DMS79 (cell line): ENCODE measurements around the gene SERAC1.
A peak's percentile ranks its signal among the peaks of the same experiment; 100 is the strongest.
"Not testable (repeated sequence)": the region's sequence is repeated elsewhere in the genome, so short reads cannot be mapped to it uniquely, and the experiment has no call there.

Experiments
- DNase-seq: peaks from one replicate; lab custom pipeline; 2025; lab: John Stamatoyannopoulos, UW

Gene SERAC1

GRCh38 chr6:158174514-158174913 lies 6.5 kb upstream of the SERAC1 start:
- no peak for DNase-seq

- DNase-seq, result no peak
Measured at GRCh38 chr6:158174024-158174423, 6.0 kb upstream of the SERAC1 start.

GRCh38 chr6:158172001-158172400 lies 3.9 kb upstream of the SERAC1 start:
- DNase-seq, result no peak

- no peak for DNase-seq
Measured at GRCh38 chr6:158170656-158171081, 2.6 kb upstream of the SERAC1 start.

- DNase-seq, result not testable (repeated sequence)
Measured at GRCh38 chr6:158169634-158170033, 1.6 kb upstream of the SERAC1 start.

GRCh38 chr6:158165919-158166416 lies 2.1 kb downstream of the SERAC1 start:
- no peak for DNase-seq

- no peak for DNase-seq
Measured at GRCh38 chr6:158164579-158165170, 3.4 kb downstream of the SERAC1 start.

GRCh38 chr6:158161566-158162254 lies 6.4 kb downstream of the SERAC1 start:
- DNase-seq, result no peak

GRCh38 chr6:158160932-158161539 lies 7.0 kb downstream of the SERAC1 start:
- no peak for DNase-seq

GRCh38 chr6:158158748-158159147 lies 9.3 kb downstream of the SERAC1 start:
- no peak for DNase-seq

- no peak for DNase-seq
Measured at GRCh38 chr6:158158123-158158522, 9.9 kb downstream of the SERAC1 start.

GRCh38 chr6:158157064-158157764 lies 10.8 kb downstream of the SERAC1 start:
- no peak for DNase-seq

GRCh38 chr6:158154816-158155215 lies 13.2 kb downstream of the SERAC1 start:
- DNase-seq, result peak; percentile 70

GRCh38 chr6:158153576-158153975 lies 14.5 kb downstream of the SERAC1 start:
- DNase-seq, result no peak

GRCh38 chr6:158152659-158153058 lies 15.4 kb downstream of the SERAC1 start:
- no peak for DNase-seq

GRCh38 chr6:158152025-158152424 lies 16.0 kb downstream of the SERAC1 start:
- DNase-seq, result not testable (repeated sequence)

- no peak for DNase-seq
Measured at GRCh38 chr6:158150701-158151100, 17.4 kb downstream of the SERAC1 start.

- DNase-seq, result no peak
Measured at GRCh38 chr6:158149641-158150040, 18.4 kb downstream of the SERAC1 start.

- DNase-seq, result no peak
Measured at GRCh38 chr6:158143700-158144099, 24.4 kb downstream of the SERAC1 start.

GRCh38 chr6:158142789-158143188 lies 25.3 kb downstream of the SERAC1 start:
- no peak for DNase-seq

GRCh38 chr6:158131926-158132325 lies 36.1 kb downstream of the SERAC1 start:
- no peak for DNase-seq

GRCh38 chr6:158125271-158125670 lies 42.8 kb downstream of the SERAC1 start:
- DNase-seq, result no peak

- no peak for DNase-seq
Measured at GRCh38 chr6:158124288-158124687, 43.8 kb downstream of the SERAC1 start.
